DND-41 (cell line): ENCODE results near the gene TRAM2.

Experiments used
- ATAC-seq: fragments of 200-7000 bp; cut with Tn5 transposase; 3 replicates; pipeline ENCODE4 v1.9.1; 2021; ENCODE audit warnings: low read depth; ENCODE audit not compliant: insufficient read depth
- DNase-seq: peaks from one replicate; pipeline ENCODE4 v3.0.0-alpha.2; 2020
- H2AFZ ChIP-seq: 2 replicates; pipeline ENCODE4 v1.6.0; 2012; ENCODE audit warnings: low read depth, low read length
- H3K27ac ChIP-seq: 2 replicates; pipeline ENCODE4 v1.5.1; 2012; ENCODE audit warnings: low read length, inconsistent platforms
- H3K27me3 ChIP-seq: fragments of 200-600 bp; sonication (generic); 2 replicates; pipeline ENCODE4 v1.6.0; 2012; ENCODE audit warnings: low read length, mild to moderate bottlenecking, inconsistent platforms; ENCODE audit not compliant: insufficient read depth, poor library complexity
- H3K36me3 ChIP-seq: 2 replicates; pipeline ENCODE4 v1.5.1; 2012; ENCODE audit warnings: low read length, inconsistent platforms; ENCODE audit not compliant: insufficient read depth
- H3K4me1 ChIP-seq: 2 replicates; pipeline ENCODE4 v1.5.1; 2012; ENCODE audit warnings: mild to moderate bottlenecking, low read length; ENCODE audit not compliant: insufficient read depth
- H3K4me2 ChIP-seq: 2 replicates; pipeline ENCODE4 v1.6.0; 2012; ENCODE audit warnings: mild to moderate bottlenecking, moderate library complexity, low read length, inconsistent platforms; ENCODE audit not compliant: insufficient read depth
- H3K4me3 ChIP-seq, 2 experiments: fragments of 200-600 bp in 1 of 2; shearing (Covaris generic) in 1 of 2; 2 replicates each; pipeline ENCODE4 v1.5.1; 2012 to 2016; ENCODE audit warnings: inconsistent platforms in 2 of 2, low read length in 2 of 2, mild to moderate bottlenecking in 2 of 2, low read depth in 1 of 2, moderate library complexity in 1 of 2
- H3K79me2 ChIP-seq: 2 replicates; pipeline ENCODE4 v1.6.0; 2012; ENCODE audit warnings: low read length, inconsistent platforms; ENCODE audit not compliant: insufficient read depth
- H3K9ac ChIP-seq: 2 replicates; pipeline ENCODE4 v1.6.0; 2012; ENCODE audit warnings: low read depth, mild to moderate bottlenecking, inconsistent platforms, low read length, moderate library complexity
- H3K9me3 ChIP-seq: 2 replicates; pipeline ENCODE4 v1.5.1; 2012; ENCODE audit warnings: low read length, moderate library complexity, mild to moderate bottlenecking, inconsistent platforms; ENCODE audit not compliant: insufficient read depth, severe bottlenecking
- H4K20me1 ChIP-seq: 2 replicates; pipeline ENCODE4 v1.6.0; 2012; ENCODE audit warnings: low read length; ENCODE audit not compliant: insufficient read depth
- EZH2 ChIP-seq: IDR thresholded peaks from 3 replicates; pipeline ENCODE4 v1.6.1; 2012; ENCODE audit warnings: borderline replicate concordance, low read depth, mild to moderate bottlenecking, moderate library complexity, low read length, inconsistent platforms; ENCODE audit not compliant: severe bottlenecking
- TF ChIP-seq, protein P1 (sequence below): IDR thresholded peaks from 2 replicates; pipeline ENCODE4 v1.5.1; 2012; ENCODE audit warnings: borderline replicate concordance, low read length, moderate library complexity, mild to moderate bottlenecking; ENCODE audit not compliant: poor library complexity, severe bottlenecking; ENCODE audit errors: extremely low read depth

The TRAM2 gene

DNA sequence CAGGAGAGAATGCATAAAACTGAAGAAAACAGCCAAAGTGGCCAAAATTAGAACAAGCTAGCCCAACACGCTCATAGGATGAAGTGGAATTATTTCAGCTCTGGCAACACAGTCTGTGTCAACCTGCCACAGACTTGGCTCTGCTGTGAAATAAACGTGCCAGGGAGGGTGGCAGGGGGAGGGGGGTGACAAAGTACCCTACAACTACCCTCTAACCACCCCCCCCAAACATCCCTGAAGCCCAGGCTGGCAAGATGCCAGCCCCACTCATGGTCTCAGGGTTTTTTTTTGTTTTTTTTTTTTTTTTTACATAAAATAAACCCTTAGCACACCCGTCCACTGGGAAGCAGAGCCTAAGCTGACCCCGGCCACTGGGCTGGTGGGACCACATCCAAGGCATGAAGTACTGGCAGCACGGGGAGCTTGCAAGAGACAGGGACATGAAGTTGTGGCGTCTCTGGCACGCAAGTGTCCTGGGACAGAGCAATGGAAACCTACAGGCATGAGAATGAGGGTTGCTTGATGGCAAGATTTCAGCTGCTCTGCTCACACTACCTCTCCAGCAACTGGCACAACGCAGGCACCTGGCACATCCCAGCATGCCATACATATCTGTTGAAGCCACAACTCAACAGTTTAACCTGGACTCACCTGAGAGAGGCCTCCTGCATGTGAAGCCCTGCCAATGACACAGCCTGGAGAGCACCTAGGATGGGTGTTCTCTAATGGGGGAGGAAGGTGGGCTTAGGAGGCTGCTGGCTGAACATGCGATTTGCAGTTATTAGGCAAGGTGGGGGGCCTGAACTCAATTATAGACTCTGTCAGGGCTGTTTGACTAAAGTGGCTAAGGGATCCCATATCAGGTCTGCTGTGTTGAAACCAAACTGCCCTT is 76.4 kb downstream of the TRAM2 start:
- Histone ChIP-seq H3K36me3 (peaks cover 32% of the 10 kb centered on the region), H3K4me3 (no peak overlapping the region), H3K4me1 (no peaks in the 10 kb centered on the region), H3K79me2 (no peaks in the 10 kb centered on the region), H2AFZ (no peak overlapping the region), H3K9ac (no peak overlapping the region), H3K27ac (no peak overlapping the region), H3K27me3 (no peaks in the 10 kb centered on the region), H4K20me1 (no peaks in the 10 kb centered on the region), H3K4me2 (no peak overlapping the region), H3K9me3 (no peaks in the 10 kb centered on the region)
- TF ChIP-seq, protein P1, sequence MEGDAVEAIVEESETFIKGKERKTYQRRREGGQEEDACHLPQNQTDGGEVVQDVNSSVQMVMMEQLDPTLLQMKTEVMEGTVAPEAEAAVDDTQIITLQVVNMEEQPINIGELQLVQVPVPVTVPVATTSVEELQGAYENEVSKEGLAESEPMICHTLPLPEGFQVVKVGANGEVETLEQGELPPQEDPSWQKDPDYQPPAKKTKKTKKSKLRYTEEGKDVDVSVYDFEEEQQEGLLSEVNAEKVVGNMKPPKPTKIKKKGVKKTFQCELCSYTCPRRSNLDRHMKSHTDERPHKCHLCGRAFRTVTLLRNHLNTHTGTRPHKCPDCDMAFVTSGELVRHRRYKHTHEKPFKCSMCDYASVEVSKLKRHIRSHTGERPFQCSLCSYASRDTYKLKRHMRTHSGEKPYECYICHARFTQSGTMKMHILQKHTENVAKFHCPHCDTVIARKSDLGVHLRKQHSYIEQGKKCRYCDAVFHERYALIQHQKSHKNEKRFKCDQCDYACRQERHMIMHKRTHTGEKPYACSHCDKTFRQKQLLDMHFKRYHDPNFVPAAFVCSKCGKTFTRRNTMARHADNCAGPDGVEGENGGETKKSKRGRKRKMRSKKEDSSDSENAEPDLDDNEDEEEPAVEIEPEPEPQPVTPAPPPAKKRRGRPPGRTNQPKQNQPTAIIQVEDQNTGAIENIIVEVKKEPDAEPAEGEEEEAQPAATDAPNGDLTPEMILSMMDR: no peak
- TF ChIP-seq EZH2: no peak
- DNase-seq (no peak), ATAC-seq (no peak)

DNA sequence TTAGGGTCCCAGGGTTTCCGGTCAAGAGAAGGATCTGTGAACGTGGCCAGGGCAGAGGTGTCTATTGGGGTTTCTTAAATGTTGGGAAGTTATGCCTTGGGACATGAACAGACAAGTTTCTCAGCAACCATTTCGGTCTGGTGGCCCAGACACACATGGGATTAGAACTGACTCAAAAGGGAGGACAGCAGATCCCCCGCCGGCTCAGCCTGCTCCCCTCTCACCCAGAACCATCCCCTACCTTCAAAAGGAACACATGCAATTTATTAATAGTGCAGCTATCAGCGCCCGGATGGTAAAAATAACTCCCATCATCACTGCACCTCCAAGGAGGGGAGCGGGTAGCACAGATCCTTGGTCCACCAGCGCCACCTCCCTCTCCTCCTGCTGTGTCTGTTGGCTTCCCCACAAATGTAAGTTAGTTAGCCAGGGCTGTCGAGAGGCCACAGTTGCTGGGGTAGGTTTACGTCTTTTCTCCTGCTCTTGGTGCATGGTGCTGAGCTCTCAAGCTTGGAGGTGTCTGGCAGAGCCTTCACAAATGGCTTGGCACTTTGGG is 77.1 kb downstream of the TRAM2 start:
- Histone ChIP-seq H3K27ac (no peak overlapping the region), H3K4me3 (no peak overlapping the region), H3K36me3 (peaks cover 33% of the 10 kb centered on the region), H4K20me1 (no peaks in the 10 kb centered on the region), H3K9me3 (no peaks in the 10 kb centered on the region), H3K79me2 (no peaks in the 10 kb centered on the region), H2AFZ (no peak overlapping the region), H3K4me2 (no peak overlapping the region), H3K27me3 (no peaks in the 10 kb centered on the region), H3K4me1 (no peaks in the 10 kb centered on the region), H3K9ac (no peak overlapping the region)
- TF ChIP-seq, protein P1: no peak
- TF ChIP-seq EZH2: no peak
- ATAC-seq (no peak), DNase-seq (no peak)

DNA sequence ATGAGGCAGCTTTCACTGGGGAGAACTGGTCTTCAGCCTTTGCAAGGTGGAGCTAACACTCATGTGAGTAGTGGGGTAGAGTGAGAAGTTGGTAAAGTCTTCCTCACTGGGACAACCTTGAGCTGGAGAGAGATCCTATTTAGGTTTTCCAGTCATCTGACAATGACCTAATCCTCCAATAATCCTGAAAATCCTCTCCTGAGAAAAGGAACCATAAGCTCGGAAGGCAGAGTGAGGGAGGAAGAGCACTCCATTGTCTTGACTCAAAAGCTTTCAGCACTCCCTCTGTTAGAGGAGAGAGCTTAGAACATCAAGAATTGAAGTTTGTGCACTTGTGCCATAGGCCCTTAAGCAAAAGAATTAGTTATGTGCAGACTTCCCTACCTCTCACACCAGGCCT is 77.8 kb downstream of the TRAM2 start:
- Histone ChIP-seq H3K4me1 (no peaks in the 10 kb centered on the region), H3K4me3 (no peak overlapping the region), H3K4me2 (no peak overlapping the region), H3K27ac (no peak overlapping the region), H3K9ac (no peak overlapping the region), H3K27me3 (no peaks in the 10 kb centered on the region), H3K36me3 (peaks cover 29% of the 10 kb centered on the region), H3K9me3 (no peaks in the 10 kb centered on the region), H2AFZ (no peak overlapping the region), H3K79me2 (no peaks in the 10 kb centered on the region), H4K20me1 (no peaks in the 10 kb centered on the region)
- TF ChIP-seq, protein P1: no peak
- no peak for TF ChIP-seq EZH2
- ATAC-seq (no peak), DNase-seq (no peak)
